ENCODE measurements around the gene ITGAV. TPM values are rescaled to one million over a fixed set of nuclear protein-coding genes. Genes with fewer than 3 reads are reported as not detected.

Gene ITGAV
- total RNA-seq, 2 experiments from 2014 or later = 5.1 to 6.0 TPM

- Mint-ChIP-seq H3K36me3 (ENCODE audit: low read depth) (no peaks in the 10 kb centered on the region), H3K4me1 (peaks cover 31% of the 10 kb centered on the region), H3K9me3 (ENCODE audit: low read depth) (no peaks in the 10 kb centered on the region), H3K4me3 (no peak overlapping the region), H3K27me3 (no peaks in the 10 kb centered on the region), H3K27ac (no peak overlapping the region)
- ChIA-PET CTCF (no interaction called here), POLR2A (no interaction called here)
- intact Hi-C loops (cut with DNase I, micrococcal nuclease) = loop anchor here (5.0 kb wide), 2 partner anchors 86 to 91 kb away; no protein-coding TSS in a partner anchor
- ATAC-seq (no peak), DNase-seq (no peak)
Measured at GRCh38 chr2:186593523-186593922, 3.7 kb downstream of the ITGAV start.

GRCh38 chr2:186594001-186594722, 4.3 kb downstream of the ITGAV start:
- Mint-ChIP-seq H3K4me1 (peaks cover 28% of the 10 kb centered on the region), H3K27ac (no peak overlapping the region), H3K4me3 (no peak overlapping the region), H3K9me3 (ENCODE audit: low read depth) (no peaks in the 10 kb centered on the region), H3K36me3 (ENCODE audit: low read depth) (no peaks in the 10 kb centered on the region), H3K27me3 (no peaks in the 10 kb centered on the region)
- intact Hi-C loops (cut with DNase I, micrococcal nuclease) = loop anchor here (5.0 kb wide), 2 partner anchors 87 to 92 kb away; no protein-coding TSS in a partner anchor
- no peak for DNase-seq
- ChIA-PET POLR2A (no interaction called here), CTCF (interaction anchor here (1.0 to 1.5 kb wide), 3 partner anchors 15 to 90 kb away, joined by 3 to 4 read pairs (median 3); no protein-coding TSS in a partner anchor)
- no peak for ATAC-seq

- intact Hi-C loops (cut with DNase I, micrococcal nuclease) = no loop called here
- Mint-ChIP-seq H3K27ac (no peak overlapping the region), H3K4me3 (no peak overlapping the region), H3K36me3 (ENCODE audit: low read depth) (no peaks in the 10 kb centered on the region), H3K4me1 (peaks cover 25% of the 10 kb centered on the region), H3K27me3 (no peaks in the 10 kb centered on the region), H3K9me3 (ENCODE audit: low read depth) (no peaks in the 10 kb centered on the region)
- ATAC-seq (no peak), DNase-seq (no peak)
- ChIA-PET POLR2A (no interaction called here), CTCF (interaction anchor here (0.7 to 1.5 kb wide), 3 partner anchors 14 to 430 kb away, joined by 3 read pairs; no protein-coding TSS in a partner anchor)
Measured at GRCh38 chr2:186595219-186595618, 5.4 kb downstream of the ITGAV start.

- ATAC-seq = no peak
- ChIA-PET CTCF (no interaction called here), POLR2A (no interaction called here)
- H3K4me3 Mint-ChIP-seq = no peak overlapping the region
- no peaks in the 10 kb centered on the region for H3K27me3 Mint-ChIP-seq
- H3K4me1 Mint-ChIP-seq = peaks cover 4% of the 10 kb centered on the region
- intact Hi-C loops (cut with DNase I, micrococcal nuclease) = no loop called here
- no peak for DNase-seq
- H3K36me3 Mint-ChIP-seq (ENCODE audit: low read depth) = no peaks in the 10 kb centered on the region
- H3K27ac Mint-ChIP-seq = no peak overlapping the region
- no peaks in the 10 kb centered on the region for H3K9me3 Mint-ChIP-seq (ENCODE audit: low read depth)
Measured at GRCh38 chr2:186599186-186599778, 9.4 kb downstream of the ITGAV start.

GRCh38 chr2:186603286-186603685, 13.4 kb downstream of the ITGAV start:
- Mint-ChIP-seq H3K27me3 (no peaks in the 10 kb centered on the region), H3K27ac (no peak overlapping the region), H3K4me1 (no peaks in the 10 kb centered on the region), H3K9me3 (ENCODE audit: low read depth) (no peaks in the 10 kb centered on the region), H3K4me3 (no peak overlapping the region), H3K36me3 (ENCODE audit: low read depth) (peaks cover 2% of the 10 kb centered on the region)
- CTCF ChIA-PET = no interaction called here
- intact Hi-C loops (cut with DNase I, micrococcal nuclease) = no loop called here
- ATAC-seq = no peak
- DNase-seq = no peak
- POLR2A ChIA-PET = no interaction called here

GRCh38 chr2:186605041-186605440, 15.2 kb downstream of the ITGAV start:
- no peaks in the 10 kb centered on the region for H3K4me1 Mint-ChIP-seq
- no peak overlapping the region for H3K27ac Mint-ChIP-seq
- ChIA-PET CTCF (interaction anchor here (0.8 to 1.0 kb wide), 2 partner anchors 9 to 16 kb away, joined by 3 read pairs; no protein-coding TSS in a partner anchor), POLR2A (no interaction called here)
- ATAC-seq = no peak
- H3K27me3 Mint-ChIP-seq = no peaks in the 10 kb centered on the region
- no peaks in the 10 kb centered on the region for H3K9me3 Mint-ChIP-seq (ENCODE audit: low read depth)
- peaks cover 2% of the 10 kb centered on the region for H3K36me3 Mint-ChIP-seq (ENCODE audit: low read depth)
- H3K4me3 Mint-ChIP-seq = no peak overlapping the region
- DNase-seq = no peak
- intact Hi-C loops (cut with DNase I, micrococcal nuclease) = no loop called here

GRCh38 chr2:186607660-186608324, 17.9 kb downstream of the ITGAV start:
- intact Hi-C loops (cut with DNase I, micrococcal nuclease) = no loop called here
- no peak overlapping the region for H3K4me3 Mint-ChIP-seq
- peaks cover 2% of the 10 kb centered on the region for H3K36me3 Mint-ChIP-seq (ENCODE audit: low read depth)
- H3K27ac Mint-ChIP-seq = no peak overlapping the region
- ChIA-PET POLR2A (interaction anchor here (0.6 kb wide), 1 partner anchor 12 kb away, joined by 3 read pairs; no protein-coding TSS in a partner anchor), CTCF (interaction anchor here (0.7 to 1.4 kb wide), 2 partner anchors 32 to 104 kb away, joined by 3 read pairs; no protein-coding TSS in a partner anchor)
- no peaks in the 10 kb centered on the region for H3K27me3 Mint-ChIP-seq
- peaks cover 5% of the 10 kb centered on the region for H3K4me1 Mint-ChIP-seq
- no peak for ATAC-seq
- no peak for DNase-seq
- no peaks in the 10 kb centered on the region for H3K9me3 Mint-ChIP-seq (ENCODE audit: low read depth)

GRCh38 chr2:186610785-186611184, 20.9 kb downstream of the ITGAV start:
- no peak for ATAC-seq
- CTCF ChIA-PET = no interaction called here
- H3K4me3 Mint-ChIP-seq = no peak overlapping the region
- intact Hi-C loops (cut with DNase I, micrococcal nuclease) = no loop called here
- H3K9me3 Mint-ChIP-seq (ENCODE audit: low read depth) = no peaks in the 10 kb centered on the region
- peaks cover 5% of the 10 kb centered on the region for H3K4me1 Mint-ChIP-seq
- no peak for DNase-seq
- no peak overlapping the region for H3K27ac Mint-ChIP-seq
- POLR2A ChIA-PET = no interaction called here
- peaks cover under 1% of the 10 kb centered on the region for H3K36me3 Mint-ChIP-seq (ENCODE audit: low read depth)
- H3K27me3 Mint-ChIP-seq = no peaks in the 10 kb centered on the region

GRCh38 chr2:186611526-186611925, 21.7 kb downstream of the ITGAV start:
- no peaks in the 10 kb centered on the region for H3K9me3 Mint-ChIP-seq (ENCODE audit: low read depth)
- POLR2A ChIA-PET = no interaction called here
- intact Hi-C loops (cut with DNase I, micrococcal nuclease) = no loop called here
- H3K36me3 Mint-ChIP-seq (ENCODE audit: low read depth) = no peaks in the 10 kb centered on the region
- DNase-seq = no peak
- no peak for ATAC-seq
- H3K27me3 Mint-ChIP-seq = no peaks in the 10 kb centered on the region
- CTCF ChIA-PET = no interaction called here
- H3K4me3 Mint-ChIP-seq = no peak overlapping the region
- peaks cover 5% of the 10 kb centered on the region for H3K4me1 Mint-ChIP-seq
- no peak overlapping the region for H3K27ac Mint-ChIP-seq

GRCh38 chr2:186612026-186612425, 22.2 kb downstream of the ITGAV start:
- CTCF ChIA-PET = no interaction called here
- ATAC-seq (no peak), DNase-seq (no peak)
- no peak overlapping the region for H3K27ac Mint-ChIP-seq
- no peaks in the 10 kb centered on the region for H3K27me3 Mint-ChIP-seq
- no peaks in the 10 kb centered on the region for H3K9me3 Mint-ChIP-seq (ENCODE audit: low read depth)
- peaks cover 5% of the 10 kb centered on the region for H3K4me1 Mint-ChIP-seq
- intact Hi-C loops (cut with DNase I, micrococcal nuclease) = no loop called here
- H3K4me3 Mint-ChIP-seq = no peak overlapping the region
- POLR2A ChIA-PET = no interaction called here
- H3K36me3 Mint-ChIP-seq (ENCODE audit: low read depth) = no peaks in the 10 kb centered on the region

GRCh38 chr2:186612555-186613440, 22.9 kb downstream of the ITGAV start:
- no peak overlapping the region for H3K4me3 Mint-ChIP-seq

More at GRCh38 chr2:186612555-186613440, 22.9 kb downstream of the ITGAV start:
- intact Hi-C loops (cut with DNase I, micrococcal nuclease) = no loop called here
- Mint-ChIP-seq H3K4me1 (peaks cover 5% of the 10 kb centered on the region), H3K36me3 (ENCODE audit: low read depth) (no peaks in the 10 kb centered on the region), H3K9me3 (ENCODE audit: low read depth) (no peaks in the 10 kb centered on the region), H3K27me3 (no peaks in the 10 kb centered on the region), H3K27ac (no peak overlapping the region)
- no peak for ATAC-seq
- POLR2A ChIA-PET = no interaction called here
- DNase-seq = no peak
- CTCF ChIA-PET = interaction anchor here (1.2 to 1.7 kb wide), 2 partner anchors 29 to 36 kb away, joined by 3 to 7 read pairs; no protein-coding TSS in a partner anchor

All from activated CD4-positive, alpha-beta T cell treated with anti-CD3 and anti-CD28 coated beads for 36 hours (primary cell).